Purkinje cell (primary cell): ENCODE results near the gene PEX11G. TPM values are rescaled to one million over a fixed set of nuclear protein-coding genes. Genes with fewer than 3 reads are reported as not detected.

ENCODE experiments used
- polyA plus RNA-seq: library from polyadenylated mRNA; unstranded; fragments of >200 nt; fragmentation: Nextera tagmentation; gene quantifications from 2 replicates; pipeline ENCODE4 v1.2.1, GENCODE V29; 2014

The PEX11G gene
- 0.42 TPM in 1 of 2 replicates, not detected in the other for polyA plus RNA-seq

DNA sequence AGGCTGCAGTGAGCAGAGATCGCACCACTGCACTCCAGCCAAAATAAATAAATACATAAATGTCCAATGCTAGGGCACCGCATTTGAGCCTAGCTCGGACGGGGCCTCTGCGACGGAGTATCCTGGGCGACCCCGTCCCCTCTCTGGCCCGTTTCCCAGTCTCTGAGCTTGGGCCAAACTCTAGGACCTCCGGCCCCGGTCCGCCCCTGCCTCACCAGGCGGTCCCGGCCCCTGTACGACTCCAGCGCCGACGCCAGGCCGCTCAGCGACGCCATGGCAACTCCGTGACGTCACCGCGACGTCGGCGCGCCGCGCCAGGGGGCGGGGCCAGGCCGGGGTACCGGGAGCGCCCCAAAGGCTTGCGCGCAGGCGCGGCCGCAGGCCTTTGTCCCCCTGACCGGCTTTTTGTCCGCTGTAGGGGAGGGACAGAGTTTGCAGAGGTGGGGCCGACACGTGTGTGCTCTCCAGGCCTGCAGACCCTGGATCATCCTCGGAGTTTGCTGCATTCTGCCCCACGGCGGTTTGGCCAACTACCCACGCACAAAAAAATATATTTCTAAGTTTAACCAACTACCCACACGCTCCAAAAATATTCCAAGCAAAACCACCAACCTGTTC lies at the start of gene PEX11G:
Gene PEX11G (minus strand): TSS at position 300 of the 618 bp plus-strand sequence. CDS start 25 bp downstream, at position 275.

DNA sequence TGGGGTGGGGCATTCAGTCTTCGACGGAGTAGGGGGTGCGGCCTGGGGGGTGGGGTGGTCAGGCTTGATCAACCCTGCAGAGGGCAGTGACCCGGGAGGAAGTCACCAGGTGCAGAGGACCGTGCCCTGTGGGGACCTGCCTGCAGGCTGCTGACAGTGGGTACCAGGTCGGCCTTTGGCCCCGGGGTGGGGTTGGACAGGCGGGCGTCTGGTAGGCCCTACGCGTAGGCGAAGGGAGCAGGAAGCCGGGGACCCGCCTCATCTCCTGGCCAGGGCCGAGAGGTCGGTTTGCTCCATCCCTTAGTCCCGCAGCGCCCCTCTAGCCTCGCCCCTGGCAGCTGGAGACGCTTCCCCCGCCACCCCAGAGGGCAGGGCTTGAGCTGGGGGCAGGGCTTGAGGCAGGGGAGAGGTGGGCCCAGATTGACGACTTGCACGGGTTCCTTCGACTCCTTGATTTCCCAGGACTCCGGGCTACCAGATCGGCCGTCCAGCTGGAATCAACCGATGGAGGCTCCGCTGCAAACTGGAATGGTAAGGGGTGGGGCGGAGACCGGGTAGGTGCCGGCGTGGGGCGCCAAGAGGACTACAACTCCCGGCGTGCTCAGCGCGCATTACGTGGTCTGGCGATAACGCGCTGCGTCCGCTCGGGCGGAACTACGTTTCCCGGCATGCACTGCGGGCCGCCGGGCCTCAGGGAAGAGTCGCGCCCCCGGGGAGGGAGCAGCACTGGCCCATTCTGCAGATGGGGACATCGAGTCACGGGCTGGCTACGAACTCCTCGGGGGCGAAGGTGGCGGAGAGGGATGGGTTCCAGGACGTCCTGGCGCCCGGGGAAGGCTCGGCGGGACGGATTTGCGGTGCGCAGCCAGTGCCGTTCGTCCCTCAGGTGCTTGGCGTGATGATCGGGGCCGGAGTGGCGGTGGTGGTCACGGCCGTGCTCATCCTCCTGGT lies 46.5 kb upstream of the PEX11G start, which contains the start of gene PNPLA6:
Gene PNPLA6 (plus strand): TSS at position 671 of the 951 bp plus-strand sequence. CDS start 72 bp downstream, at position 743.

DNA sequence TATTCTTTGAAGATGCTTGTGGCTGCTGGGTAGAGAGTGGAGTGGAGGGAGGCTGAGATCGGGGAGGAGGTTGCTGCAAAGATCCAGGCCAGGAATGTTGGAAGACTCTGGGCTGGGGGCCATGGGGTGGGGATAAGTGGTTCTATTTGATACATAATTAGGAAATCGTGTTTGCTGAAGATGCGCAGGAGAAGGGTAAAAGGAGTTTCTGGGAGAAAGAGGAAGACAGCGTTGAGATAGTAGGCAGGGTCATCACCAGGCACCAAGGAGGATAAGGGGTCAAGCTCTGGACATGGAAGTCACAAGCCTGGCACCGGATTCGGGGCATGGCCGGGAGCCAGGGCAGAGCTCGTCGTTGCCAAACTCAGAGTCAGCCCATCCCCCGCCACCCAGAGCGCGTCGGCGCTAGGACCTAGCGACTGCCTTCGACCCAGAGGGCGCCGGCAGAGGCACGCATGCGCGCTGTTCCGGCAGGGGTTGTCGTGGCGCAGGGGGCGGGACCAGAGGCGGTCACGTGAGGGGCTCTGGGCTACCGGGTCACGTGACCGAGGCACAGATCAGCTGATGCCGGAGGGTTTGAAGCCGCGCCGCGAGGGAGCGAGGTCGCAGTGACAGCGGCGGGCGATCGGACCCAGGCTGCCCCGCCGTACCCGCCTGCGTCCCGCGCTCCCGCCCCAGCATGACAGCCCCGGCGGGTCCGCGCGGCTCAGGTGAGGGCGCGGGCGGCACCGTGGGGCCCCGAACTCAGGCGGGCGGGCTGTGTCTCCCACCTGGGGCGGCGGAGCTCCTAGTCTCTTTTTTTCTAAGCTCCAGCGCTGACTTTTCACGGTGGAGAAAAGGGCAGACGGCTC lies 33.5 kb upstream of the PEX11G start, which contains the start of gene MCOLN1:
Gene MCOLN1 (plus strand): TSS at position 553 of the 851 bp plus-strand sequence. CDS start 127 bp downstream, at position 680.

DNA sequence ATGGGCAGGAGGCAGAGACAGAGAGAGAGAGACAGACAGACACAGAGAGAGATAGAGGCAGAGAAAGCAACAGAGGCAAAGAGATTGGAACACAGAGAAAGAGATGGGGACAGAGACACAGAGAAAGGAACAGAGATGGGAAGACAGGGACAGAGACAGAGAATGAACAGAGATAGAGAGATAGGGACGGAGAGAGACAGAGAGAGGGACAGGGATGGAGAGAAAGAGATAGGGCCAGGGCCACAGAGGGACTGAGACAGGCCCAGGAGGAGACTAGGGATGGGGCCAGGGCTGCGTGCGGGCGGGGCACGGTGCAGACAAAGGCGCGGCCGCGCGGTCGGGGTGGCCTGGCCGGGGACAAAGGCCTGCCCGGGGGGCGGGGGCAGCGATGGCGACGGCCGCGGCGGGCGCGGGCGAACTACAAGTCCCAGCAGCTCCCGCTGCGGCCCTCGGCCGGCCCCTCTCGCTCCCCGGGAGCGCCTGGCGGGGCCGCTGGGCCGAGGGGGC lies 26.9 kb upstream of the PEX11G start, which contains the start of gene ZNF358:
Gene ZNF358 (plus strand): TSS at position 459 of the 507 bp plus-strand sequence. CDS start 3,140 bp downstream, outside the sequence.

Other genes with a start within 250 kb of the PEX11G start
- 5.8 and 9.1 TPM in 2 replicates for gene INSR, start 194.6 kb downstream of the PEX11G start, polyA plus RNA-seq
- 6.1 and 7.1 TPM in 2 replicates for gene ARHGEF18, start 140.1 kb downstream of the PEX11G start, polyA plus RNA-seq
- 0.60 TPM in 1 of 2 replicates, not detected in the other for gene ZNF358, start 27.1 kb upstream of the PEX11G start, polyA plus RNA-seq
- gene MCOLN1, start 33.6 kb upstream of the PEX11G start, polyA plus RNA-seq: 12.2 TPM in 2 replicates
- 6.8 and 7.5 TPM in 2 replicates for gene PNPLA6, start 46.7 kb upstream of the PEX11G start, polyA plus RNA-seq
- 0.78 and 0.88 TPM in 2 replicates for gene CAMSAP3, start 106.8 kb upstream of the PEX11G start, polyA plus RNA-seq
- gene XAB2, start 140.5 kb upstream of the PEX11G start, polyA plus RNA-seq: 0.82 and 2.0 TPM in 2 replicates
- 607 and 716 TPM in 2 replicates for gene PET100, start 140.8 kb upstream of the PEX11G start, polyA plus RNA-seq
- 1,380 and 3,034 TPM in 2 replicates for gene PCP2, start 144.7 kb upstream of the PEX11G start, polyA plus RNA-seq
- gene STXBP2, start 148.1 kb upstream of the PEX11G start, polyA plus RNA-seq: 24.6 and 46.0 TPM in 2 replicates
- gene RETN, start 180.0 kb upstream of the PEX11G start, polyA plus RNA-seq: not detected in 2 replicates
- gene MCEMP1, start 188.1 kb upstream of the PEX11G start, polyA plus RNA-seq: not detected in 2 replicates
- 49.0 and 150 TPM in 2 replicates for gene TRAPPC5, start 191.8 kb upstream of the PEX11G start, polyA plus RNA-seq
- gene FCER2, start 213.1 kb upstream of the PEX11G start, polyA plus RNA-seq: not detected in 2 replicates
- 1.6 TPM in 1 of 2 replicates, not detected in the other for gene CLEC4G, start 243.1 kb upstream of the PEX11G start, polyA plus RNA-seq